Measurements from ENCODE around the gene MGAT5.

- TF ChIP-seq RARB (CRISPR knock-in tag; IDR thresholded peaks at IDR 0.05): no peak
- no peak for TF ChIP-seq PPARA (CRISPR knock-in tag; IDR thresholded peaks at IDR 0.05; ENCODE audit: borderline replicate concordance)
- TF ChIP-seq PATZ1 (CRISPR knock-in tag; IDR thresholded peaks at IDR 0.05; ENCODE audit: borderline replicate concordance): no peak
These were observed 21.4 kb upstream of the MGAT5 start for GRCh38 chr2:134232461-134232860.
